GM12801 (cell line): ENCODE data around the gene FRMPD4.

Experiments used
- CTCF ChIP-seq: IDR thresholded peaks from one replicate; pipeline ENCODE4 v1.5.1; 2011; ENCODE audit warnings: control low read depth; ENCODE audit not compliant: insufficient read length; ENCODE audit errors: extremely low read depth

FRMPD4 gene

DNA sequence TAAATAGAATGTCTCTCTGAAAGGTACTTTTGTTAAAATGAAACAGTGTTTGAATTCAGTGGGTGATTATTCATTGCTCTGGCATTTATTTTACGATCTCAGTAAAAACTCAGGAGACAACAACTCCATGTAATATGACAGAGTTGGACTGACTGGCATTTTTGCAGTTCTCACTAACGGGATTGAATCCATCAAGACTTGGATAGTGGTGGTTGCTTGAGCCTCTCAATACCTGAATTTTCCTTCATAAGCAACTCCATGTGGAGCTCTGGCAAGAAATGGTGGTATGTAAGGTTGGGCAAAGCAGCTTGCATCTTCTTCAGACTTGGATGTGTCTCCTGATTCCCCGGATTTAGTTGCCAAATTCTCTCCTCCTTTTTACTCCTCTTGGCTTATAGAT lies 72.7 kb downstream of the FRMPD4 start:
- TF ChIP-seq CTCF, result no peak

GRCh38 chrX:12223650-12224049 lies 85.4 kb downstream of the FRMPD4 start:
- no peak for TF ChIP-seq CTCF

DNA sequence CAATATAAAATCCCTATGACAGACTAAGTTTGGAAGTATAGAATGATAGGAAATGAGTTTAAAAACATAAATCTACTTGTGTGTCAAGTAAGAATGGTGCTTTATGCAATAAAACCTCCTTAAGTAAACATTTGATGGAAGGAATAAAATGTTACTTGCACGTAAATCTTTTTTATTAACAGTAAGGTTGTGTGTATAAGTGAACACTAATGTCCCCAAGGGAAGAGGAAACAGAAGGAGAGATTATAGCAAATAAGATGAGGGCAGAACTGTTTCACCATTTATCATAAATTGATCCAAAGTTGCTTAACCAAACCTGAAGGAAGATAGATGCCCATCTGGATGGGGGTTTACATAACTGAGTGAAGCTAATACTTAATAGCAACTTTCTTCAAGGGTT lies 86.8 kb downstream of the FRMPD4 start:
- TF ChIP-seq CTCF, result no peak

DNA sequence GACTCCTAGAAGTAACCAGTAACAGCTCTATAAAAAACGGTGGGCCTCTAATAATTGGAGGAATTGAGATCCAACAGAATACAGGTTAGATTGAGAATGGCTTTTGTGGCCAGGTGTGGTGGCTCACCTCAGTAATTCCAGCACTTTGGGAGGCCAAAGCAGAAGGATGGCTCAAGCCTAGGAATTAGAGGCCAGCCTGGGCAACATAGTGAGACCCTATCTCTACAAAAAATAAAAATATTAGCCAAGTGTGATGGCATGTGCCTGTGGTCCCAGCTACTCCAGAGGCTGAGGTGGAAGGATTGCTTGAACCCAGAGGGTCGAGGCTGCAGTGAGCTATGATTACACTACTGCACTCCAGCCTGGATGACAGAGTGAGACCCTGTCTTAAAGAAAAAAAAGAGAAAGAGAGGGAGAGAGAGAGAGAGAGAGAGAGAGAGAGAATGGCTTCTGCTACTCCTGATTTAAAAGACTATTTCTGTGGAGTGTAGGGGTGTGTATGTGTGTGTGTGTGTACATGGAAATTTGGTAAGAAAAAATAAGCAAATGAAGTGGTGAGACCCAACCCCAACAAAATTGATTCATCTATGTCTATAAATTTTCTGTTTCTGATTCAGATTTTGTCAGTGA lies 89.3 kb downstream of the FRMPD4 start:
- no peak for TF ChIP-seq CTCF

DNA sequence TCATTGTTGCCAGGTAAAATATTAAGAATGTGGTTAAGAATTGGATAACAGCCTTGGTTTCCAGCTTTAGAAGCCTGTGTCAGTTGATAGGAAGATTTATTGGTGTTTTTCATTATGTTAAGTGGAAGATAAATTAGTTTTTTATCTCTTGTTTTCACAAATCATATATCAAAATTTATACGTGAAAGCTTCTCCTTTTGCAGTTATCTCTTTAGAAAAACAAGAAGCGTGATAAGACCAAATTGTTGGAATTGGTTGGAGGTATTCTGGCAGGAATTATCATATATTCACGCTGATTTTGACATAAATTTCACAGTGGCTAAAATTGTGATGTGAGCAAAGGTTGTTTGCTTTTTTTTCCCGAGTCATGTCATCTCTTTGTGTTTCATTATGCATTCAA lies 90.6 kb downstream of the FRMPD4 start:
- no peak for TF ChIP-seq CTCF

- TF ChIP-seq CTCF, result no peak
Measured at GRCh38 chrX:12229986-12230385, 91.7 kb downstream of the FRMPD4 start.

DNA sequence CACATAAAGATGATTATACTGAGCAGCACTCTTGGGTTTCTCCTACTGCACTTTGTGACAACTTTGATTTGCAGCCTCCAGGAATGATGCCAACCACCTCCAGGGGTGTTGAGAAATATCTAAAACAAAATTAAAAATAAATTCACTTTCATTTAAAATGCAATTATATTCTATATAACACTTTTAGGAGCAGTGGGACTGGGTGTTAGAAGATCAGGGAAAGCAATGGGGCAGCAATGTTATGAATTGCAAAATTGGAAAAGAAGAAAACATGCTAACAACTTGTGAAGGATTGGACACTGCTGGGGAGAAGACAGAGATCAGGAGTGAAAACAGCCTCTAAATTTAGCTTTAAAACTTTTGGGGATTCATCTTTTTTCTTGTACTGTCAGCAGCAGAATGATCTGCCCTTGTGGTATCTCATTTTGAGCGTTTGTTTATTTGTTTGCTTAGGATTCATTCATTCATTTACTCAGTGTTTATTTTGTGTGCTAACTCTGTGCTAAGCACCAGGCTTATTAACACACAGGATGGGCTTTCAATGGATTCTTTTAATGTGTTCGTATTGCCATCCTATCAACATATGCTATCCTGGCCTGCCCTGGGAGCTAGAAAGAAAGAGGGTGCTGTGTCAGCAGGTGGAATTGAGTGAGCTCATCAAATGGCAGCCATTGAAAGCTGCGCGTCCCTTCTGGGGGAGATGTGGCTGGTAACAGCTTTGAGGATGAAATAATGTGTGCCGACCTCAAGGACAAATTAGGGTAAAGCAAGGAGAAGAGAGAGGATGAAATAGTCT lies 96.5 kb downstream of the FRMPD4 start:
- TF ChIP-seq CTCF, result no peak
